GM18517 (cell line): Measurements from ENCODE around the gene RGS13.

Source experiments
- ATAC-seq: cut with Tn5 transposase; IDR thresholded peaks from one replicate; pipeline ENCODE4 v1.9.1; 2021; ENCODE audit warnings: mild to moderate bottlenecking, moderate library complexity; ENCODE audit not compliant: unreplicated experiment

Gene RGS13

GRCh38 chr1:192635939-192636338 is at the start of gene RGS13:
RGS13 (plus strand) TSS chr1:192636147; CDS start chr1:192644335, 8,188 bp downstream.
- ATAC-seq, result no peak

- ATAC-seq, result no peak
Measured at GRCh38 chr1:192587386-192588266, 48.3 kb upstream of the RGS13 start.

- no peak for ATAC-seq
Measured at GRCh38 chr1:192588546-192588945, 47.4 kb upstream of the RGS13 start.

- no peak for ATAC-seq
Measured at GRCh38 chr1:192589813-192590212, 46.1 kb upstream of the RGS13 start.

GRCh38 chr1:192592517-192592916 is 43.4 kb upstream of the RGS13 start:
- no peak for ATAC-seq

- ATAC-seq, result no peak
Measured at GRCh38 chr1:192592981-192593708, 42.8 kb upstream of the RGS13 start.

GRCh38 chr1:192595299-192595698 is 40.6 kb upstream of the RGS13 start:
- no peak for ATAC-seq

- ATAC-seq, result no peak
Measured at GRCh38 chr1:192598589-192598988, 37.4 kb upstream of the RGS13 start.

GRCh38 chr1:192600275-192600674 is 35.7 kb upstream of the RGS13 start:
- ATAC-seq, result no peak

- ATAC-seq, result peak; percentile 36
Measured at GRCh38 chr1:192601143-192601542, 34.8 kb upstream of the RGS13 start.

GRCh38 chr1:192601567-192601966 is 34.4 kb upstream of the RGS13 start:
- ATAC-seq, result peak; percentile 50

- ATAC-seq, result no peak
Measured at GRCh38 chr1:192602757-192603156, 33.2 kb upstream of the RGS13 start.

GRCh38 chr1:192603218-192603787 is 32.6 kb upstream of the RGS13 start:
- ATAC-seq, result no peak

- ATAC-seq, result peak; percentile 28
Measured at GRCh38 chr1:192604979-192605620, 30.8 kb upstream of the RGS13 start.

GRCh38 chr1:192608671-192609070 is 27.3 kb upstream of the RGS13 start:
- no peak for ATAC-seq

GRCh38 chr1:192609110-192610079 is 26.6 kb upstream of the RGS13 start:
- peak; percentile 99 for ATAC-seq

- no peak for ATAC-seq
Measured at GRCh38 chr1:192610112-192610889, 25.6 kb upstream of the RGS13 start.

GRCh38 chr1:192615055-192615454 is 20.9 kb upstream of the RGS13 start:
- peak; percentile 67 for ATAC-seq

GRCh38 chr1:192620071-192620635 is 15.8 kb upstream of the RGS13 start:
- no peak for ATAC-seq
